HG03045 (cell line): ENCODE measurements around the gene RFC3.
"Not testable (repeated sequence)": the region's sequence is repeated elsewhere in the genome, so short reads cannot be mapped to it uniquely, and the experiment has no call there.

Experiments used
- ATAC-seq: cut with Tn5 transposase; IDR thresholded peaks from one replicate; pipeline ENCODE4 v1.9.1; 2021; ENCODE audit warnings: mild to moderate bottlenecking, moderate library complexity; ENCODE audit not compliant: unreplicated experiment

Gene RFC3

GRCh38 chr13:33817901-33818706 lies at the start of gene RFC3:
TSS of gene RFC3 (plus strand) at chr13:33818149. CDS start at chr13:33818179, 30 bp downstream.
- ATAC-seq, result peak; percentile 93

- ATAC-seq, result no peak
These were observed 46.7 kb upstream of the RFC3 start for GRCh38 chr13:33771296-33771695.

- no peak for ATAC-seq
These were observed 44.0 kb upstream of the RFC3 start for GRCh38 chr13:33773790-33774462.

GRCh38 chr13:33775339-33776108 lies 42.4 kb upstream of the RFC3 start:
- ATAC-seq, result no peak

- ATAC-seq, result no peak
These were observed 41.6 kb upstream of the RFC3 start for GRCh38 chr13:33776239-33776881.

- ATAC-seq, result no peak
These were observed 35.3 kb upstream of the RFC3 start for GRCh38 chr13:33782631-33783030.

GRCh38 chr13:33783212-33783611 lies 34.7 kb upstream of the RFC3 start:
- ATAC-seq, result not testable (repeated sequence)

GRCh38 chr13:33784738-33785137 lies 33.2 kb upstream of the RFC3 start:
- no peak for ATAC-seq

GRCh38 chr13:33785384-33785783 lies 32.6 kb upstream of the RFC3 start:
- ATAC-seq, result no peak

- no peak for ATAC-seq
These were observed 30.8 kb upstream of the RFC3 start for GRCh38 chr13:33787051-33787591.

- no peak for ATAC-seq
These were observed 28.8 kb upstream of the RFC3 start for GRCh38 chr13:33789066-33789606.

- no peak for ATAC-seq
These were observed 28.2 kb upstream of the RFC3 start for GRCh38 chr13:33789739-33790138.

GRCh38 chr13:33793726-33794125 lies 24.2 kb upstream of the RFC3 start:
- no peak for ATAC-seq

GRCh38 chr13:33794576-33794975 lies 23.4 kb upstream of the RFC3 start:
- no peak for ATAC-seq

- ATAC-seq, result no peak
These were observed 21.9 kb upstream of the RFC3 start for GRCh38 chr13:33796095-33796494.

- no peak for ATAC-seq
These were observed 20.3 kb upstream of the RFC3 start for GRCh38 chr13:33797622-33798021.

GRCh38 chr13:33798023-33798422 lies 19.9 kb upstream of the RFC3 start:
- no peak for ATAC-seq

- no peak for ATAC-seq
These were observed 17.9 kb upstream of the RFC3 start for GRCh38 chr13:33799950-33800592.

- no peak for ATAC-seq
These were observed 17.2 kb upstream of the RFC3 start for GRCh38 chr13:33800646-33801186.
